Right forelimb (tissue), 1 donor: ENCODE measurements around the gene MANEAL.
"Not testable (repeated sequence)": the region's sequence is repeated elsewhere in the genome, so short reads cannot be mapped to it uniquely, and the experiment has no call there.

Source experiments
- DNase-seq: peaks from one replicate; pipeline ENCODE4 v3.0.0-alpha.2; 2018

The MANEAL gene

DNA sequence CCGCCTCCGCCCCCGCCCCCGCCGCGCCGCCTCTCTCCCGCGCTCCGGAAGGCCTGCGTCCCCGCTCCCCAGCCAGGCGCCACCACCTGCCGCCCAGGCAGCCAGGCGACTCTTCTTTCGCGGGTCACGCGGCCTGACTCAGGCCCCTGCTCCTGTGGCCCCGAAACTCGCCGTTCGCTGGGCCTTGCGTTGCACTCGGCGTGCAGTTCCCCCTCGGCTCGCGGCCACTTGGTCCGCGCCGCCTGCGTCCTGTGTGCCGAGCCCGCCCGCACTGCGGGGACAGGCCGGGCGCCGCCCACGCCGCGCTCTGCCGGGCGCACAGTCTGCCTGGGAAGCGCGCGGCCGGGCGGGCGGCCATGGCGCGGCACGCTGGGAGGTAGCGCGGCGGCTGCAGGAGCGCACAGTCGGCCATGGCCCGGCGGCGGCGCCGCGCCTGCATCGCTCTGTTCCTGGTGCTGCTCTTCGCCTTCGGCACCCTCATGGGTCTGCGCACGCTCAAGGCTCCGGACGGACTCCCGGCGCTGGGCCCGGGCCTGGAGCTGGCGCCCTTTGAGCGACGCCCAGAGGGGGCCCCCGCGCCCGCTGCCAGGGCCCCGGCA lies at the start of gene MANEAL:
MANEAL (plus strand) TSS at position 75 of the 599 bp plus-strand sequence; CDS start at position 411, 336 bp downstream.
- no peak for DNase-seq

- no peak for DNase-seq
These were observed 46.8 kb upstream of the MANEAL start for GRCh38 chr1:37746806-37747205.

DNA sequence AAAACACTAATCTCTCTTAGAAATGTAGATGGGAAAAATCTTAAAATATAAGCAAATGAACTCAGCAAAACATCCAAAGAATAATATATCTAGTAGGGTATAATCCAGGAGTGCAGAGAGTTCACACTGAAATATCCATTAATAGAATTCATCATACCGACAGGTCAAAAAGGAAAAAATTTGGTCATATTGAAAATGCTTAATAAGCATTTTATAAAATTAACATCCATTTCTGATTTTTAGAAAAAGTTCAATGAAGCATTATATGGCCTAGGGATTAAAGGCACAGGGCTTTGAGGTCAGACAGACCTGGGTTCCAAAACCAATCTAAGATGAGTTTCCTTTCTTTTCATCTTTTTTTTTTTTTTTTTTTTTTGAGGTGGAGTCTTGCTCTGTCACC lies 45.1 kb upstream of the MANEAL start:
- no peak for DNase-seq

DNA sequence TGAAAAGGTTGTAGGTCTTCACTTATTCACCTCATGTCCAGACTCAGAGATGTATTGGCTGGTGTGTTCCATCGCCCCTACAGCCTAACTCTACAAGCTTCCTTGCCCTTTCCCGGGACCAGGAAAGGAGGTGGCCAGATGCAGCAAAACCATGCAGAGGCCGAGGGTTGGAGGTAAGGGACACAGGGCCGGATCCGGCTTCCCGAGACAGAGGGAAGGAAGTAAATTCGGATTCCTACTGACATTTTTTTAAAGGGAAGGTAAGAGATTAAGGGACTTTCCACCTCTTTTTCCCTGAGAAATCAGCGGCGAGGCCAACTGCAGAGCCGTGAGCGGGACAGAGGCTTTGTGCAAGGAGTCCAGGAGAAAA lies 41.4 kb upstream of the MANEAL start:
- DNase-seq, result no peak

DNA sequence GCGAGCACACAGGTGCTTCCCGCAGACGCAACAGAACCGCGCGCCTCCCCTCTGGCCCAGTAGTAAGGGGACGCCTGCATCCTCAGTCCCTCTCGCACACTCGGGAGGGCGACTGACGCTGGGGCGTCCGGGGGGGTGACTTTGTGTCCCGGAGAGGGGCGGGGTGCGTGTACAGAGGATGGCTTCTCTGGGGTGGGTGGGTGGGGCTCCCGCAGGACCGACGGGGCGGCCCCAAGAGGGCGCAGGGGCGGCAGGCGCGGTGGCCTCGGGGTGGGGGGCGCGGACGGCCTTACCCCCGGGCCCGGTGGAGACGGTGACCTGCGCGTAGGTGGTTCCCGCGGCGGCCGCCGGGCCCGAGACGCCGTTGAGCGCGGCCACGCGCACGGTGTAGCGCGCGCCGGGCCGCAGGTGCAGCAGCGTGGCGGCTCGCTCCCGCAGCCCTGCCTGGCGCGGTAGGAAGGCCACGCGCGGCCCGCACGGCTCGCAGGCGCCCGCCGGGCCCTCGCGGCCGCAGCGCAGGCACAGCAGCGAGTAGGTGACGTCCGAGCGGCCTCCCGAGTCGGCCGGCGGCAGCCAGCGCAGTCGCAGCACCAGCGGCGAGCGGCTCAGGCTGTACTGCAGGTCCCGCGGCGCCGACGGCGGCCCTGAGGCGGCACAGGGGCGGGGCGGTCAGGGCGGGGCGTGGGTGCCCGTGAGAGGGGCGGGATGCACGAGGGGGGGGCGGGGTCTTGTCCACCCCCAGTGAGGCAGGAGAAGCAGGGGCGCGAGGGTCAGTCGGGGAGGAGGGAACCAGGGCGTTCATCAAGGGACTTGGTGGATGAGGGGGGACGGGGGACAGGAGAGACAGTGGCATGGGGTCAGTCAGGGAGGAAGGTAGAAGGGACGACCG lies 40.8 kb upstream of the MANEAL start:
- no peak for DNase-seq

- no peak for DNase-seq
These were observed 40.0 kb upstream of the MANEAL start for GRCh38 chr1:37753473-37754321.

- no peak for DNase-seq
These were observed 38.4 kb upstream of the MANEAL start for GRCh38 chr1:37755290-37755689.

DNA sequence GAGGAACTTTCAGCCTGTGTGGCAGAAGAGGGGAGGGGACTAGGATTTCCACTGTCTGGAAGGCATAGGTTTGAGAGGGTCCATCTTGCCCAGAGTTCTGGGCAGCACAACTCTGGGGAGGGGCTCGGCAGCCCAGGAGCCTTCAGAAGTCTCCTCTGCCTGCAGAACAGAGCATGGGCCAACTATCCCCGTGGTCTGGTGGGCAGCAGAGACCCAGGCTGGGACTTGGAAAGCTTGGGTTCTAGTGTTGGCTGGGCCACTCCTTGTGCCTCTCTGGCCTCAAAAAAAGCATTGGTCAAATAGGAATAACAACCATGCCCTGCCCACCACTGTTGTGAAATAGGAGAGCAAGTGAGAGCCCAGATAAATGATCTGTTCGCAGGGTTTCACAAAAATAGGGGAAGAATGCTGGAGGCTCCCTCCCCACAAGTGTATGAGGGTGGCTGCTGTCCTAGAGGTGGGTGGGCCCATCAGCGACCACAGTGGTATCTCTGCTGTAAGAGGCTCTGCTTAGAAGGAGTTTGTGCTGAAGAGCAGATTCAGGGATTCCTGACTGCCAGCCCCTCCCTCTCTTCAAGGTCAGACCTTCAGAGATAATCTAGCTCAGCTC lies 37.6 kb upstream of the MANEAL start:
- DNase-seq, result no peak

DNA sequence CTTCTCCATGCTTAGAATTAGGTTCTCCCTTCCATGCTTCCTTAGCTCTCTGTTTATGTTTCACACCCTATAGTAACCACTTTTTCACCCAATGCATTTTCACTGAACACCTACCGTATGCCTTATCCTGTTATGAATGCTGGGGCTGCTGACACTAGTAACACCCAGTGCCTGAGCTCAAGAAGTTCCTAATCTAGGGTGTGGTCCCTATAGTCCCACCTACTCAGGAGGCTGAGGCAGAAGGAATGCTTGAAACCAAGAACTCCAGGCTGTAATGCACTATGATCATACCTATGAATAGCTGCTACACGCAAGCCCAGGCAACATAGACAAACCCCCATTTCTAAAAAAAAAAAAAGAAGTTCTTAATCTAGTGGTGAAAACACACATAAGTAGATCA lies 34.2 kb upstream of the MANEAL start:
- DNase-seq, result no peak

- DNase-seq, result no peak
These were observed 32.1 kb upstream of the MANEAL start for GRCh38 chr1:37761416-37762095.

DNA sequence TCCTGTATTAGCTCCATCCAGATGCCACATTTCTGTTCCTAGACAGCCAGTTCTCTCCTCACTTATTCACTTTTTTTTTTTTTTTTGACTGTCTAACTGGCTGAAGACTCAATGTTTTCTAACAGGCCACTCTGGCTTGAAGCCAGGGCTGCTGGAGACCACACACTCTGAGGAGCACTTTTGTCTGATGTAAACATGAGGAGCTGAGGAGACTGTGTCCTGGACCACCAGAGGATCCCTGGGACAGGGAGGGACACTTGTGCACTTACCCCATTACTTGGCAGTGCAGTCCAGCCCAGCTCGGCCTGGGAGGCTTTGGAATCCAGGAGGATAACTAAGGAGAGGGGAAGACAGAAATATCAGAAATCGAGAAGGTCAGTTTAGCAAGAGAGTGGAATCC lies 31.1 kb upstream of the MANEAL start:
- no peak for DNase-seq

DNA sequence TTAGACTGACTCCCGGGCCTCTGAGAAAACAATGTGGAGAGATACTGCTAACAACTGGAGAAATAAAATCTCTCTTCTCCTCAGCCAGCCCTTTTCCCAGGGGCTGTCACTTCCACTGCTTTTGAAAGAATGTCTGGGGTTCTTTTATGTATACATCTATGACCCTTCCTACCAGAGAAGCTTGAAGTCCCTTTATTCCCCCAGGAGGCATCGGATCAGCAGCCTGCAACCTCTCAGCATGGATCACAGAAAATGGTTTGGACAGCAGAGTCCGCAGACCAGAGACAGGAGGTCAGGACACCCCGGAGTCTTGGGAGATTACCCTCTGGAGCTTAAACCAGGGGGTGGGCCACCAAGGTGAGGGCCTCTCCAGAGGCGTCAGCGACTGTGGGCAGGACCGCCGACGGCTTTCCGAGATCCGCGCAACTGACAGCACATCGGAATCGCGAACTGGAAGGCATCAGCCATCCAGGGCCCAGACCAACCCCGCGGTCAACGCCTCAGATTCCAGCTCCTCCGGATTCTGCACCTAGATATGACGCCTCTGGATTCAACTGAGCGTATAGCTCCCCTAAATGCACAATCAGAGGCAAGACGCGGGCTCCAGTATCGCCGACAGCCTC lies 29.7 kb upstream of the MANEAL start:
- DNase-seq, result no peak

DNA sequence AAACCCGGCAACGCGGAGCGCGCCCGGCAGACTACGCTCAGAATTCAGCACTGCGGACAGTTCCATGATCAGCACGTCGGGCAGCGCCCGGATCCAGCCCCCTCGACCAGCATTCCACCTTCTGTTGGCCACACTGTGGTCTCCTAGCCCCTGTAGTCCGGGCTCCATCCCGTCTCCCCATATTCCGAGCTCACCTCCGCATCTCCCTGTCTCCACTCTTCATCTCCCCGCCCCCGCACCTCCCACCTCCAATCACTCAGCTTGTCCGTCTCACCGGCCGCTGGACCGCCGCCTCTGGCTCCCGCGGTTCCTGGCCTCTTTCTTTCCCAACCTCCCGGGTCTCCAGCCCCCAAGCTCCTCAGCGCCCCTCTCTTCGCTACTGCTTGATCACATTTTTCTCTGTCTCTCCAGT lies 29.2 kb upstream of the MANEAL start:
- peak; percentile 80 for DNase-seq

DNA sequence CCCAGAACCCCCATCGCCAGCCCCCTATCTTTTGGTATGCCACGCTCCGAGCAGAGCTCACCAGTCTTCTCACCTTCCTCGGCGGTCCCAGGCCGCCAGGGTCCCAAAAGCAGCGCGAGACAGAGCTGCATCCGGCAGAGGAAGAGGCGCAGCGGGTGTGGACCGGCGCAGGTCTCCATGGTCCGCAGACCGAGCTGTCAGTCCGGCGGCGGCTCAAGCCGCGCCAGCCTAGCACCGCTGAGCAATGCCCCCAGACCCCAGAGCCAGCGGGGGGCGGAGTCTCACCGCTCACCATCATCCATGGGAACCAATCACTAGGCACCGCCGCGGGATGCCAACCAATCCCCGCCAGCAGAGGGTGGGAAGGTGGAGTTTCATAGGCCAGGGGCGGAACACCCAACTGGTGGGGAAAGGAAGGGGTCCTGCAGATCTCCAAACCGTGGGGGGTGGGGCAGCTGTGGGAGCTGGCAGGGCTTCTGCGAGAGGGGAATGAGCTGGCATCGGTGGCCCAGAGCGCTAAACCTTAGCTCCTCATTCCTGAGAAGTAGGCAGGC lies 28.7 kb upstream of the MANEAL start, which contains the start of gene EPHA10:
EPHA10 (minus strand) TSS at position 233 of the 554 bp plus-strand sequence; CDS start at position 179, 54 bp downstream.
- DNase-seq, result no peak

DNA sequence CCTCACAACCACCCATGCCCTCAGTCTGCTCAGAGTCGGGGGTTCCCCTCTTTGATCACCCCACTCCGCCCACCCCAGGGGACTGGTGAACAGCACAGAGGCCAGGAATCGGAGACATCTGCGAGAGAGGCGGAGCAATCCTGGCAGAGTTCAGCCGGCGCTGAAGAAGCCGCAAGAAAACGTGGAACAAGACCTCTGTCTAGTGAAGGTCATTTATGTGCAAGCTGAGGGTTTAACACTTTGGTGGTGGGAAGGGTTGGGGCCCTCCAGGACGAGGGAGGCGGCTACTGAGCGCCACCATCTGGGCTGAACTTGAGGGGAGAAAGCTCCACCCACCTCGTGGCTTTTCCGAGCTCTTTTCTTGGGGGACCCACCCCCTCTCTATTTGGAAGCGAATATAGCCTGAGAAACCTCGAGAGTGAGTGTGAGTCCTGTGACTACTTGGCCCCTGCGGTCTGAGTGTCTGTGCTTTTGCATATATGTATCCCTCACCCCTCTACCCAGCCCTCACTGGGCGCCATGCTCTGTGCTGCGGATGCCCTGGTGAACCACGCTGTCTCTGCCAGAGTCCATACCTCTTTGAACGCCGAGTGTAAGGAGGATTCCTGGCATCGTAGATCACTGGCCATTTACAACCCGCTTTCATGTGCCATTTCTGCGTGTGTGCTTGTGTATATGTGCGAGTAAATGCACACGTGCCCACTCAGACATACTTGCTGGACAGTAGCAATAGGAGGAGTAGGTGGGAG lies 27.6 kb upstream of the MANEAL start:
- no peak for DNase-seq

GRCh38 chr1:37767488-37767887 lies 26.2 kb upstream of the MANEAL start:
- DNase-seq, result no peak

DNA sequence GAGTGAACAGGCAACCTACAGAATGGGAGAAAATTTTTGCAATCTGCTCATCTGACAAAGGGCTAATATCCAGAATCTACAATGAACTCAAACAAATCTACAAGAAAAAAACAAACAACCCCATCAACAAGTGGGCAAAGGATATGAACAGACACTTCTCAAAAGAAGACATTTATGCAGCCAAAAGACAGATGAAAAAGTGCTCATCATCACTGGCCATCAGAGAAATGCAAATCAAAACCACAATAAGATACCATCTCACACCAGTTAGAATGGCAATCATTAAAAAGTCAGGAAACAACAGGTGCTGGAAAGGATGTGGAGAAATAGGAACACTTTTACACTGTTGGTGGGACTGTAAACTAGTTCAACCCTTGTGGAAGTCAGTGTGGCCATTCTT lies 22.2 kb upstream of the MANEAL start:
- not testable (repeated sequence) for DNase-seq

GRCh38 chr1:37776946-37777516 lies 16.6 kb upstream of the MANEAL start:
- no peak for DNase-seq

- DNase-seq, result no peak
These were observed 15.0 kb upstream of the MANEAL start for GRCh38 chr1:37778654-37779053.

- no peak for DNase-seq
These were observed 11.2 kb upstream of the MANEAL start for GRCh38 chr1:37782491-37782890.
